HepG2 (cell line): Measurements from ENCODE around the gene MAFF. TPM values are rescaled to one million over a fixed set of nuclear protein-coding genes. Genes with fewer than 3 reads are reported as not detected.
A peak's percentile ranks its signal among the peaks of the same experiment; 100 is the strongest.

Experiments used
- ATF2 ChIP-seq: sonication (generic); formaldehyde crosslinking; IDR thresholded peaks from 2 replicates; pipeline ENCODE4 v1.4.0; 2020; ENCODE audit warnings: missing genetic modification reagents
- CCAR2 ChIP-seq: fragments of 200-400 bp; formaldehyde crosslinking; optimal IDR thresholded peaks from 2 replicates; pipeline ENCODE3; 2018; ENCODE audit warnings: low read depth, mild to moderate bottlenecking, low read length, moderate library complexity
- FOXO1 ChIP-seq: sonication (generic); formaldehyde crosslinking; IDR thresholded peaks from 2 replicates; pipeline ENCODE4 v1.4.0; 2020; ENCODE audit warnings: missing genetic modification reagents
- GABPB1 ChIP-seq: IDR thresholded peaks from 2 replicates; pipeline ENCODE4 v1.6.1; 2016; ENCODE audit warnings: mild to moderate bottlenecking, missing genetic modification reagents, moderate library complexity, missing compliant biosample characterization
- GMEB2 ChIP-seq: IDR thresholded peaks from 2 replicates; pipeline ENCODE4 v1.6.1; 2016; ENCODE audit warnings: missing biosample characterization, missing genetic modification reagents, low read depth
- HNRNPLL ChIP-seq: fragments of 200-400 bp; formaldehyde crosslinking; IDR thresholded peaks from 2 replicates; pipeline ENCODE4 v1.6.1; 2017; ENCODE audit warnings: mild to moderate bottlenecking, low read depth, low read length; ENCODE audit not compliant: poor library complexity, severe bottlenecking
- HOXD1 ChIP-seq: sonication (generic); formaldehyde crosslinking; IDR thresholded peaks from 2 replicates; pipeline ENCODE4 v1.5.0; 2020; ENCODE audit warnings: missing genetic modification reagents
- IRF9 ChIP-seq: sonication (generic); formaldehyde crosslinking; IDR thresholded peaks from 2 replicates; pipeline ENCODE4 v1.8.0; 2022; ENCODE audit warnings: missing genetic modification reagents, mild to moderate bottlenecking, borderline replicate concordance
- MXD3 ChIP-seq: IDR thresholded peaks from 2 replicates; pipeline ENCODE4 v1.6.1; 2016; ENCODE audit warnings: mild to moderate bottlenecking, missing biosample characterization, missing genetic modification reagents
- RAD21 ChIP-seq: fragments of 450-650 bp; formaldehyde crosslinking; IDR thresholded peaks from 2 replicates; pipeline ENCODE4 v1.5.0; 2020; ENCODE audit warnings: mild to moderate bottlenecking
- RBFOX2 ChIP-seq: fragments of 200-400 bp; formaldehyde crosslinking; IDR thresholded peaks from 2 replicates; pipeline ENCODE4 v1.6.1; 2017; ENCODE audit warnings: low read depth, mild to moderate bottlenecking, low read length
- RFXAP ChIP-seq: sonication (generic); formaldehyde crosslinking; IDR thresholded peaks from 2 replicates; pipeline ENCODE4 v1.4.0; 2020; ENCODE audit warnings: missing genetic modification reagents, borderline replicate concordance
- STAG1 ChIP-seq: sonication (generic); formaldehyde crosslinking; IDR thresholded peaks from 2 replicates; pipeline ENCODE4 v1.4.0; 2020; ENCODE audit warnings: missing genetic modification reagents
- ZNF180 ChIP-seq: sonication (generic); formaldehyde crosslinking; IDR thresholded peaks from 2 replicates; pipeline ENCODE4 v1.4.0; 2020; ENCODE audit warnings: low read depth, missing genetic modification reagents, borderline replicate concordance
- ZNF513 ChIP-seq: sonication (generic); formaldehyde crosslinking; conservative IDR thresholded peaks from 2 replicates; pipeline ENCODE4 v1.5.0; 2020; ENCODE audit warnings: missing genetic modification reagents
- ZNF558 ChIP-seq: sonication (generic); formaldehyde crosslinking; IDR thresholded peaks from 2 replicates; pipeline ENCODE4 v1.9.0; 2022; ENCODE audit warnings: mild to moderate bottlenecking, missing genetic modification reagents, borderline replicate concordance
- ZNF574 ChIP-seq: sonication (generic); formaldehyde crosslinking; IDR thresholded peaks from 2 replicates; pipeline ENCODE4 v1.4.0; 2020; ENCODE audit warnings: missing genetic modification reagents
- ZNF740 ChIP-seq: sonication (generic); formaldehyde crosslinking; IDR thresholded peaks from 2 replicates; pipeline ENCODE4 v1.4.0; 2020; ENCODE audit warnings: missing genetic modification reagents
- polyA plus RNA-seq, 8 experiments: library from polyadenylated mRNA; depleted of rRNA in 3 of 8; stranded (reverse) in 7 of 8; unstranded in 1 of 8; fragments of >200 nt; fragmentation: Illumina TruSeq in 4 of 8; extraction: Trizol in 4 of 8; gene quantifications; 2 replicates each; pipeline versions ENCODE4 v1.2.1 to v1.2.3, GENCODE V29; 2011 to 2016; ENCODE audit warnings: low read depth in 4 of 8, missing spikeins in 1 of 8, mixed read lengths in 1 of 8; ENCODE audit not compliant: insufficient read depth in 1 of 8
- total RNA-seq, 5 experiments: library from RNA; depleted of rRNA; stranded (reverse); fragments of >200 nt; fragmentation: Illumina TruSeq; extraction: Trizol; gene quantifications; 2 replicates each; pipeline ENCODE4 v1.2.3, GENCODE V29; 2016; ENCODE audit warnings: low read depth in 1 of 5

The MAFF gene
- total and polyA plus RNA-seq, 2 of the 13 experiments (the other 11 are each of a cell fraction or from before 2014, with no cell fraction given), result 5.4 to 14.3 TPM

GRCh38 chr22:38201711-38202436, at the start of gene MAFF (continued):
- TF ChIP-seq GMEB2 (CRISPR knock-in tag) (no peak), ZNF574 (CRISPR knock-in tag) (peak; percentile 54), MXD3 (peak; percentile 74; the same call in 1 of the 2 replicates), RFXAP (CRISPR knock-in tag) (peak; percentile 22; the same call in 1 of the 2 replicates), ZNF740 (CRISPR knock-in tag) (no peak), STAG1 (CRISPR knock-in tag) (peak; percentile 12; the same call in 1 of the 2 replicates), ZNF180 (CRISPR knock-in tag) (no peak), GABPB1 (peak; percentile 64; the same call in 1 of the 2 replicates), ZNF513 (CRISPR knock-in tag) (no peak), ZNF558 (no peak), ATF2 (CRISPR knock-in tag) (peak; percentile 87), HNRNPLL (peak; percentile 60), HOXD1 (CRISPR knock-in tag) (no peak), RBFOX2 (peak; percentile 92), CCAR2 (no peak), FOXO1 (CRISPR knock-in tag) (no peak), RAD21 (CRISPR knock-in tag) (0 out of 2 replicates have a peak, but pooled peaks have one; percentile 30), IRF9 (0 out of 2 replicates have a peak, but pooled peaks have one; percentile 25)
